SK-N-SH (cell line): ENCODE measurements around the gene PGD. TPM values are rescaled to one million over a fixed set of nuclear protein-coding genes. Genes with fewer than 3 reads are reported as not detected.

Source experiments
- CTCF ChIA-PET: fragments of 300-600, 350-600 bp; formaldehyde crosslinking; extraction: SDS; loops from one replicate; lab custom pipeline; 2021; lab: Yijun Ruan, JAX
- POLR2A ChIA-PET: fragments of 350-600 bp; sonication (Branson Sonifier 250); formaldehyde crosslinking; extraction: SDS; loops from one replicate; lab custom pipeline; 2020; ENCODE audit warnings: antibody characterized with exemption, inconsistent platforms; lab: Yijun Ruan, JAX
- DNase-seq: peaks from one replicate; pipeline ENCODE4 v3.0.0; 2012
- H2AFZ ChIP-seq: fragments of 200-600 bp; sonication (generic); 2 replicates; pipeline ENCODE4 v1.8.1; 2016; ENCODE audit warnings: antibody characterized with exemption, mild to moderate bottlenecking, low read depth
- H3F3A ChIP-seq: fragments of 200-600 bp; sonication (generic); replicated peaks from 2 replicates; pipeline ENCODE3; 2016; ENCODE audit warnings: antibody characterized with exemption, mild to moderate bottlenecking; ENCODE audit not compliant: insufficient read depth
- H3K27ac ChIP-seq, 2 experiments: fragments of 200-500 bp in 1 of 2; fragments of 200-600 bp in 1 of 2; sonication (Bioruptor generic) in 1 of 2; sonication (generic), shearing (Covaris generic) in 1 of 2; 2 replicates each; pipeline versions ENCODE4 v1.5.1 to v1.6.1; 2014 to 2016; ENCODE audit warnings: low read depth in 2 of 2, inconsistent platforms in 1 of 2, low read length in 1 of 2, mild to moderate bottlenecking in 1 of 2, mixed read lengths in 1 of 2
- H3K27me3 ChIP-seq: fragments of 200-600 bp; sonication (generic), shearing (Covaris generic); 2 replicates; pipeline ENCODE4 v1.6.1; 2016; ENCODE audit warnings: mixed run types; ENCODE audit not compliant: insufficient read depth
- H3K36me3 ChIP-seq, 2 experiments: fragments of 200-500 bp in 1 of 2; fragments of 200-600 bp in 1 of 2; sonication (Bioruptor generic) in 1 of 2; sonication (generic) in 1 of 2; replicated peaks in 1 of 2; 2 replicates each; pipeline versions ENCODE3 to v1.5.1; 2014 to 2016; ENCODE audit warnings: low read length in 1 of 2, mild to moderate bottlenecking in 1 of 2; ENCODE audit not compliant: insufficient read depth in 2 of 2, control insufficient read depth in 1 of 2
- H3K4me1 ChIP-seq, 2 experiments: fragments of 200-500 bp in 1 of 2; fragments of 200-600 bp in 1 of 2; sonication (Bioruptor generic) in 1 of 2; sonication (generic), shearing (Covaris generic) in 1 of 2; 2 replicates each; pipeline versions ENCODE4 v1.5.1 to v1.6.1; 2014 to 2016; ENCODE audit warnings: low read depth in 1 of 2, low read length in 1 of 2, mixed run types in 1 of 2; ENCODE audit not compliant: insufficient read depth in 2 of 2, control insufficient read depth in 1 of 2
- H3K4me2 ChIP-seq: fragments of 200-600 bp; sonication (generic), shearing (Covaris generic); 2 replicates; pipeline ENCODE4 v1.6.1; 2017; ENCODE audit warnings: mixed run types
- H3K4me3 ChIP-seq, 2 experiments: fragments of 200-500 bp in 1 of 2; fragments of 200-600 bp in 1 of 2; sonication (Bioruptor generic) in 1 of 2; sonication (generic), shearing (Covaris generic) in 1 of 2; 2 replicates each; pipeline versions ENCODE4 v1.5.1 to v1.8.1; 2014 to 2016; ENCODE audit warnings: low read depth in 2 of 2, inconsistent platforms in 1 of 2, low read length in 1 of 2, mild to moderate bottlenecking in 1 of 2, mixed read lengths in 1 of 2, moderate library complexity in 1 of 2
- H3K79me2 ChIP-seq: fragments of 200-600 bp; sonication (generic); 2 replicates; pipeline ENCODE4 v1.8.1; 2017; ENCODE audit warnings: mild to moderate bottlenecking; ENCODE audit not compliant: insufficient read depth
- H3K9ac ChIP-seq: fragments of 200-600 bp; sonication (generic); 2 replicates; pipeline ENCODE4 v1.6.1; 2017; ENCODE audit warnings: mixed run types
- H3K9me2 ChIP-seq: fragments of 200-600 bp; sonication (generic); 2 replicates; pipeline ENCODE4 v1.6.1; 2017; ENCODE audit warnings: mixed run types
- H3K9me3 ChIP-seq: fragments of 200-600 bp; sonication (generic); 2 replicates; pipeline ENCODE4 v1.6.1; 2017; ENCODE audit warnings: mixed run types, mild to moderate bottlenecking, moderate library complexity
- H4K20me1 ChIP-seq: fragments of 200-600 bp; sonication (generic); 2 replicates; pipeline ENCODE4 v1.6.1; 2017; ENCODE audit warnings: mild to moderate bottlenecking, mixed run types; ENCODE audit not compliant: insufficient read depth
- EP300 ChIP-seq, 2 experiments: IDR thresholded peaks; 2 replicates each; pipeline versions ENCODE4 v1.4.0 to v1.6.1; 2012; ENCODE audit warnings: borderline replicate concordance in 1 of 2, low read depth in 1 of 2, low read length in 1 of 2
- EZH2phosphoT487 ChIP-seq: fragments of 200-600 bp; sonication (generic); IDR thresholded peaks from 2 replicates; pipeline ENCODE4 v1.6.1; 2017; ENCODE audit warnings: low read depth, mixed run types, mild to moderate bottlenecking, antibody characterized with exemption, moderate library complexity, borderline replicate concordance
- FOSL2 ChIP-seq: IDR thresholded peaks from 2 replicates; pipeline ENCODE4 v1.4.0; 2012; ENCODE audit warnings: low read depth, mild to moderate bottlenecking, moderate library complexity, borderline replicate concordance
- FOXJ3 ChIP-seq: sonication (generic); formaldehyde crosslinking; IDR thresholded peaks from 2 replicates; pipeline ENCODE4 v1.5.1; 2020; ENCODE audit warnings: mild to moderate bottlenecking, missing genetic modification reagents
- JUND ChIP-seq: IDR thresholded peaks from 2 replicates; pipeline ENCODE4 v1.4.0; 2012
- MEF2A ChIP-seq: IDR thresholded peaks from 2 replicates; pipeline ENCODE4 v1.4.0; 2012; ENCODE audit warnings: low read depth, borderline replicate concordance
- MXI1 ChIP-seq: IDR thresholded peaks from 2 replicates; pipeline ENCODE4 v1.6.1; 2012; ENCODE audit warnings: mild to moderate bottlenecking, low read depth, low read length, improper control_type of control experiment
- POLR2AphosphoS5 ChIP-seq: IDR thresholded peaks from 2 replicates; pipeline ENCODE4 v1.6.1; 2012; ENCODE audit warnings: low read depth, low read length
- RAD21 ChIP-seq: IDR thresholded peaks from 2 replicates; pipeline ENCODE4 v1.6.1; 2012; ENCODE audit warnings: mild to moderate bottlenecking, low read length
- SIN3A ChIP-seq: IDR thresholded peaks from 2 replicates; pipeline ENCODE4 v1.6.1; 2012; ENCODE audit warnings: low read depth, mild to moderate bottlenecking, low read length, moderate library complexity, borderline replicate concordance
- SMC3 ChIP-seq: IDR thresholded peaks from 2 replicates; pipeline ENCODE4 v1.6.1; 2012; ENCODE audit warnings: low read depth, low read length, improper control_type of control experiment
- TCF12 ChIP-seq: IDR thresholded peaks from 2 replicates; pipeline ENCODE4 v1.4.0; 2012
- TEAD4 ChIP-seq: IDR thresholded peaks from 2 replicates; pipeline ENCODE4 v1.4.0; 2012; ENCODE audit warnings: mild to moderate bottlenecking, borderline replicate concordance; ENCODE audit not compliant: insufficient read depth
- YY1 ChIP-seq: IDR thresholded peaks from 2 replicates; pipeline ENCODE4 v1.4.0; 2012; ENCODE audit warnings: low read depth, mild to moderate bottlenecking
- WGBS: methylation state at CpG from one replicate; pipeline ENCODE4 v1.1.6; 2017; ENCODE audit warnings: low lambda C conversion rate; 5-methylcytosine and 5-hydroxymethylcytosine counted together
- polyA plus RNA-seq, 3 experiments: library from polyadenylated mRNA; depleted of rRNA; stranded (reverse); fragments of >200 nt; gene quantifications; 2 replicates each; pipeline ENCODE4 v1.2.3, GENCODE V29; 2012
- TF ChIP-seq, protein P1 (sequence below): fragments of 150-350 bp; IDR thresholded peaks from 2 replicates; pipeline ENCODE4 v1.6.1; 2017; ENCODE audit warnings: antibody characterized with exemption, low read length, low read depth, borderline replicate concordance

The PGD gene
- polyA plus RNA-seq, 1 of the 3 experiments (the other 2 are of a cell fraction): 76.2 TPM

DNA sequence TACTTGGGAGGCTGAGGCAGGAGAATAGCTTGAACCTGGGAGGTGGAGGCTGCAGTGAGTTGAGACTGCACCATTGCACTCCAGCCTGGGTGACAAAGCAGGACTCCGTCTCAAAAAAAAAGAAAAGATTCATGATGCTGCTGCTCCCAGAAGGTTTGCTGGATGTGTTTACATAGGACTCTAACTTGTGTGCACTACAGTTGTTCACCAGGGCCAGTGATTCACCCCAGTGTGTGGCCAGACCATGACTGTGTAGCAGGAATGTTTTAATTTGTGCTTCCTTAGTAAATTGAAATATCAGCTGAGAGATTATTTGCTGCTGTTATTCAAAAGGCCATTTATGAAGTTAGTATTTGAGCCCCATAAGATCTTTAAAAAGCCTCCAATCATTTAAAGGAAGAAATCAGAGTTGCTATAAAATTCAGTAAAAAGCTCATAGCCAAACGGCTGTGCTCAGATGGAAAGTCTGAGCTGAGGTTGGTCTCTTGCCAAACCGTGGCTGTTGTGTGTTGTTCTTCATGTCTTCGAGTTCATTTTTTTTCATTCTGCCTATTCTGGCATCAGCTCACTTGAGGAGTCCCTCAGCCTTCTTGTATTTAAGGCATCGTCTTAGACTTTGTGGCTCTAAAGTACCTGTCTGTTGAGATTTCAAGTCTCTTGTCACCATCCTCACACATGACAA lies 18.1 kb upstream of the PGD start:
- Histone ChIP-seq H3K9ac (no peak overlapping the region), H3K27me3 (no peaks in the 10 kb centered on the region), H3K79me2 (no peaks in the 10 kb centered on the region), H3K4me3 (no peak overlapping the region), H3K4me2 (peak overlapping the region; percentile 43; the same call in 1 of the 2 replicates), H4K20me1 (no peaks in the 10 kb centered on the region), H3K36me3 (peaks cover 7 to 12% of the 10 kb centered on the region in 2 experiments), H3K27ac (peak overlapping the region in 1 of 2 experiments; percentile 69; a peak in 2 of 4 replicates), H3K9me2 (no peaks in the 10 kb centered on the region), H2AFZ (no peak overlapping the region), H3K9me3 (no peaks in the 10 kb centered on the region), H3K4me1 (0 out of 4 replicates have a peak, but pooled peaks cover 0 to 7% of the 10 kb centered on the region in 2 experiments), H3F3A (peaks cover 32% of the 10 kb centered on the region)
- DNase-seq: no peak
- 45% methylated on average over 5 of the region's 5 CpGs for WGBS
- ChIA-PET CTCF (interaction anchor here (0.9 to 2.2 kb wide), 4 partner anchors 36 to 113 kb away, joined by 3 to 9 read pairs (median 4); partner anchors contain the start of gene CENPS), POLR2A (interaction anchor here (0.6 kb wide), 1 partner anchor 19 kb away, joined by 3 read pairs; no protein-coding TSS in a partner anchor)
- TF ChIP-seq, protein P1, sequence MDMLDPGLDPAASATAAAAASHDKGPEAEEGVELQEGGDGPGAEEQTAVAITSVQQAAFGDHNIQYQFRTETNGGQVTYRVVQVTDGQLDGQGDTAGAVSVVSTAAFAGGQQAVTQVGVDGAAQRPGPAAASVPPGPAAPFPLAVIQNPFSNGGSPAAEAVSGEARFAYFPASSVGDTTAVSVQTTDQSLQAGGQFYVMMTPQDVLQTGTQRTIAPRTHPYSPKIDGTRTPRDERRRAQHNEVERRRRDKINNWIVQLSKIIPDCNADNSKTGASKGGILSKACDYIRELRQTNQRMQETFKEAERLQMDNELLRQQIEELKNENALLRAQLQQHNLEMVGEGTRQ: no peak
- TF ChIP-seq RAD21 (no peak), FOSL2 (peak; percentile 60), EZH2phosphoT487 (no peak)

GRCh38 chr1:10383630-10384029 lies 15.2 kb upstream of the PGD start:
- H3K9me3 ChIP-seq: no peaks in the 10 kb centered on the region
- H2AFZ ChIP-seq: no peak overlapping the region
- no peaks in the 10 kb centered on the region for H3K9me2 ChIP-seq
- H3K27ac ChIP-seq: no peak overlapping the region
- POLR2A ChIA-PET: no interaction called here
- H3K4me3 ChIP-seq: no peak overlapping the region
- 90% methylated on average over 2 of the region's 4 CpGs for WGBS
- H3K4me1 ChIP-seq: peaks cover 0 to 16% of the 10 kb centered on the region in 2 experiments; a peak in 1 of 4 replicates
- H3K27me3 ChIP-seq: no peaks in the 10 kb centered on the region
- CTCF ChIA-PET: interaction anchor here (0.8 to 1.4 kb wide), 3 partner anchors 10 to 46 kb away, joined by 3 to 4 read pairs (median 3); partner anchors contain the start of gene CENPS
- no peak for TF ChIP-seq SMC3
- TF ChIP-seq RAD21: no peak
- TF ChIP-seq MEF2A: no peak
- TF ChIP-seq EZH2phosphoT487: no peak
- TF ChIP-seq TEAD4: no peak
- TF ChIP-seq FOXJ3 (CRISPR knock-in tag): no peak
- no peak for TF ChIP-seq TCF12
- no peak for TF ChIP-seq EP300 (IDR thresholded peaks at IDR 0.05; ENCODE audit: borderline replicate concordance in 1 of 2, low read depth in 1 of 2, low read length in 1 of 2)
- no peak for TF ChIP-seq MXI1
- TF ChIP-seq POLR2AphosphoS5: no peak
- TF ChIP-seq JUND: no peak
- TF ChIP-seq YY1: no peak
- TF ChIP-seq SIN3A: no peak
- no peaks in the 10 kb centered on the region for H4K20me1 ChIP-seq
- H3K79me2 ChIP-seq: no peaks in the 10 kb centered on the region
- H3K36me3 ChIP-seq: peaks cover 1 to 6% of the 10 kb centered on the region in 2 experiments
- no peak overlapping the region for H3K4me2 ChIP-seq
- DNase-seq: no peak
- H3F3A ChIP-seq: peaks cover 33% of the 10 kb centered on the region
- H3K9ac ChIP-seq: no peak overlapping the region
